Psoas muscle (tissue), 8 donors: ENCODE data around the gene INO80. TPM values are rescaled to one million over a fixed set of nuclear protein-coding genes. Genes with fewer than 3 reads are reported as not detected.

Experiments used
- ATAC-seq, 4 donors: fragments of 200-7000 bp; cut with Tn5 transposase; one replicate each; pipeline ENCODE4 v1.9.1; 2020; ENCODE audit warnings: moderate library complexity in 3 of 4, mild to moderate bottlenecking in 2 of 4
- DNase-seq, 2 donors: peaks; one replicate each; pipeline ENCODE4 v3.0.0-alpha.2; 2020
- H3K27ac ChIP-seq: fragments of 200-600 bp; one replicate; pipeline ENCODE4 v1.8.0; 2022
- H3K27me3 ChIP-seq, 3 donors: fragments of 200-600 bp in 1 of 3; one replicate each; pipeline versions ENCODE4 v1.6.1 to v1.8.0; 2013 to 2022; ENCODE audit warnings: low read length in 2 of 3, mild to moderate bottlenecking in 2 of 3, moderate library complexity in 1 of 3; ENCODE audit not compliant: insufficient read depth in 3 of 3
- H3K36me3 ChIP-seq, 2 donors: fragments of 200-600 bp in 1 of 2; one replicate each; pipeline versions ENCODE4 v1.6.1 to v1.8.0; 2013 to 2022; ENCODE audit warnings: low read depth in 1 of 2, mild to moderate bottlenecking in 1 of 2, moderate library complexity in 1 of 2; ENCODE audit not compliant: insufficient read depth in 1 of 2
- H3K4me1 ChIP-seq: fragments of 200-600 bp; one replicate; pipeline ENCODE4 v1.8.0; 2022
- H3K4me3 ChIP-seq: fragments of 200-600 bp; one replicate; pipeline ENCODE4 v1.8.0; 2022; ENCODE audit warnings: mild to moderate bottlenecking
- H3K9me3 ChIP-seq: fragments of 200-600 bp; one replicate; pipeline ENCODE4 v1.8.0; 2022
- CTCF ChIP-seq: fragments of 200-600 bp; IDR thresholded peaks from one replicate; pipeline ENCODE4 v1.8.0; 2022; ENCODE audit warnings: antibody characterized with exemption
- WGBS, 3 donors: extraction: QIAGEN DNeasy Blood & Tissue Kit; methylation state at CpG; one replicate each; pipeline versions ENCODE4 v1.1.6 to v1.1.7; 2013; 5-methylcytosine and 5-hydroxymethylcytosine counted together
- intact Hi-C, 2 donors: fragments of 100-400 bp; cut with DNase I; formaldehyde crosslinking; loops; one replicate each; pipeline versions ENCODE4 v1.11.0 to v1.14.2; 2022
- polyA plus RNA-seq, 3 donors: library from polyadenylated mRNA; stranded (reverse); fragments of 200-250 nt; gene quantifications; one replicate each; pipeline ENCODE4 v1.2.3, GENCODE V29; 2013
- total RNA-seq, 4 donors: library from RNA; stranded (reverse); fragmentation: NEBNext Ultra II Directional in 2 of 4; extraction: Animal tissue kit (Norgen Biotek cat#: 25700) in 2 of 4; gene quantifications; one replicate each; pipeline versions ENCODE4 v1.2.1 to v1.2.4, GENCODE V29; 2021 to 2023
- donor health status: healthy with polysubstance abuse.
- donor health status: DM: no; HTN: no; CAD: no; lungs with moderate emphysema.
- donor health status: Bipolar disorder and iron deficiency.
- donor health status: healthy.
- donor health status: DM: yes; HTN: yes; CAD: no.
- donor health status: DM: no; HTN: no; CAD: no.
- donor health status: DM: no; HTN: no; CAD: no.
- donor health status: DM: yes; HTN: yes; CAD: no.

The INO80 gene
- total and polyA plus RNA-seq, 7 donors: 12.4 to 30.5 (median 20.1) TPM

- Histone ChIP-seq H3K27me3 (no peaks in the 10 kb centered on the region), H3K36me3 (peaks cover 15 to 81% of the 10 kb centered on the region in 2 donors), H3K27ac (peak overlapping the region; percentile 51), H3K4me3 (no peak overlapping the region), H3K4me1 (peaks cover 6% of the 10 kb centered on the region), H3K9me3 (no peaks in the 10 kb centered on the region)
- 31 to 50% (median 35%) methylated on average over 4 of the region's 4 CpGs for WGBS, 3 donors
- intact Hi-C loops: no loop called here
- DNase-seq: no peak
- no peak for TF ChIP-seq CTCF
- peak in 3 of 4 donors; percentile 24 to 39 (median 24) for ATAC-seq
Observed at GRCh38 chr15:41024131-41024530, 91.9 kb downstream of the INO80 start.

DNA sequence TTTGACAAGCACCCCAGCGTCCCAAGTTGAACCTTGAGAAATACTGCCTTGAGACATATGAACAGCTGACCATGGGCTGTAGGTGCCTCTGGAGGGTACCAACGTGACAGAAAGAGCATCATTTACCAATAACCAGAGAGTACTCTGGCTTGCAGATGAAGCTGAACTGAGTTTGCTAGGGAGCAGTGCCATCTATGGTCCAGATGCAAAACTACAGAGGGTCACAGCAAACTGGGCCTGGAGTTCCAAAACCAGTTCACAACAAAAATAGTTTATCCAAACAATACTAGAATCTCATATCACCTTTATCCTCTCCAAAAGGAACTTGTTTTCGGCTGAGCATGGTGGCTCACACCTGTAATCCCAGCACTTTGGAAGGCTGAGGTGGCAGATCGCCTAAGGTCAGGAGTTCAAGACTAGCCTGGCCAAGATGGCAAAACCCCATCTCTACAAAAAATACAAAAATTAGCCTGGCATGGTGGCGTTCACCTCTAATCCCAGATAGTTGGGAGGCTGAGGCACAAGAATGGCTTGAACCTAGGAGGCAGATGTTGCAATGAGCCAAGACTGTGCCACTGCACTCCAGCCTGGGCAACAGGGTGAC is 93.5 kb downstream of the INO80 start:
- intact Hi-C loops: loop anchor here in 1 of 2 donors (2.0 kb wide), 1 partner anchor 118 kb away; no protein-coding TSS in a partner anchor
- Histone ChIP-seq H3K27ac (no peak overlapping the region), H3K27me3 (no peaks in the 10 kb centered on the region), H3K4me3 (no peak overlapping the region), H3K36me3 (peaks cover 18 to 83% of the 10 kb centered on the region in 2 donors), H3K4me1 (peaks cover 10% of the 10 kb centered on the region), H3K9me3 (no peaks in the 10 kb centered on the region)
- 50 to 71% (median 62%) methylated on average over 5 of the region's 5 CpGs for WGBS, 3 donors
- DNase-seq (no peak), ATAC-seq (peak; percentile 61 to 78 (median 72))
- peak; percentile 68 for TF ChIP-seq CTCF

DNA sequence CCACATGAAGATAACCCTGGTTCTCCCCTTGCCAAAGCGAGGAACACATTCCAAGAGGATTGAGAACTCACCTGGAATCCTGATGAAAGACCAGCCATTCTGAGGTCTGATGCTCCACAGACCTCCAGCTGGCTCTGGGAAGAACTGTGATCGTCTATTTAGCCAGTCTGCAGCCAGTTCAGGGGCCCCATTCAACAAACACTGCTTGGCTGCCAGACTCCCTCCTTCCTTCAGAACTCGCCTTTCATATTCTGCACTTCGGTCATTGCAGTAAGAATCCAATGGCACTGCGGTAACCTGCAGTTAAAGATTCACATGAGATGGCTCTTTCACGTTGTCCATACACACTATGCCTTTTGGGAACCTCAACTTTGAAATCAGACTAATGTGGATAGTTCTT is 95.3 kb downstream of the INO80 start:
- Histone ChIP-seq H3K36me3 (peaks cover 13 to 83% of the 10 kb centered on the region in 2 donors), H3K4me3 (no peak overlapping the region), H3K4me1 (peaks cover 10% of the 10 kb centered on the region), H3K27ac (no peak overlapping the region), H3K27me3 (no peaks in the 10 kb centered on the region), H3K9me3 (no peaks in the 10 kb centered on the region)
- 67 to 82% (median 82%) methylated on average over 6 of the region's 6 CpGs for WGBS, 3 donors
- intact Hi-C loops: no loop called here
- no peak for TF ChIP-seq CTCF
- DNase-seq (no peak), ATAC-seq (no peak)

GRCh38 chr15:41020311-41020710 is 95.8 kb downstream of the INO80 start:
- no peak overlapping the region for H3K4me3 ChIP-seq
- no peaks in the 10 kb centered on the region for H3K9me3 ChIP-seq
- no peak overlapping the region for H3K27ac ChIP-seq
- no peaks in the 10 kb centered on the region for H3K27me3 ChIP-seq
- intact Hi-C loops: no loop called here
- no peak for ATAC-seq
- WGBS, 3 donors: 63 to 68% (median 64%) methylated on average over 4 of the region's 4 CpGs
- no peak for TF ChIP-seq CTCF
- DNase-seq: no peak
- H3K4me1 ChIP-seq: peaks cover 10% of the 10 kb centered on the region
- peaks cover 13 to 83% of the 10 kb centered on the region in 2 donors for H3K36me3 ChIP-seq

GRCh38 chr15:41019174-41019573 is 96.9 kb downstream of the INO80 start:
- H3K27ac ChIP-seq: no peak overlapping the region
- TF ChIP-seq CTCF: no peak
- ATAC-seq: no peak

More at GRCh38 chr15:41019174-41019573, 96.9 kb downstream of the INO80 start:
- 58 to 68% (median 64%) methylated on average over 5 of the region's 5 CpGs for WGBS, 3 donors
- H3K4me1 ChIP-seq: peaks cover 14% of the 10 kb centered on the region
- no peaks in the 10 kb centered on the region for H3K9me3 ChIP-seq
- H3K4me3 ChIP-seq: no peak overlapping the region
- H3K27me3 ChIP-seq: no peaks in the 10 kb centered on the region
- intact Hi-C loops: loop anchor here in 1 of 2 donors (5.0 kb wide), 2 partner anchors 77 to 112 kb away; no protein-coding TSS in a partner anchor
- peaks cover 11 to 83% of the 10 kb centered on the region in 2 donors for H3K36me3 ChIP-seq
- no peak for DNase-seq
